CD4-positive, alpha-beta T cell treated with Interleukin-4 for 1 hour (primary cell): ENCODE results near the gene RHEB.
A peak's percentile ranks its signal among the peaks of the same experiment; 100 is the strongest.

Source experiments
- DNase-seq, 2 donors: peaks; one replicate each; pipeline ENCODE4 v3.0.0-alpha.2; 2020 to 2022

RHEB gene

GRCh38 chr7:151524845-151525244 is 5.2 kb upstream of the RHEB start:
- no peak for DNase-seq

GRCh38 chr7:151524331-151524730 is 4.6 kb upstream of the RHEB start:
- DNase-seq, result no peak

GRCh38 chr7:151520419-151521261 is 945 bp upstream of the RHEB start:
- DNase-seq, result peak; percentile 15 to 19

- DNase-seq, result peak; percentile 59 to 60
Observed at GRCh38 chr7:151518947-151519764, 539 bp downstream of the RHEB start.

GRCh38 chr7:151518105-151518946 is 1.4 kb downstream of the RHEB start:
- DNase-seq, result peak; percentile 39 to 47

- DNase-seq, result no peak
Observed at GRCh38 chr7:151517601-151518104, 2.0 kb downstream of the RHEB start.

GRCh38 chr7:151515276-151515565 is 4.5 kb downstream of the RHEB start:
- DNase-seq, result no peak

GRCh38 chr7:151514461-151515275 is 5.0 kb downstream of the RHEB start:
- DNase-seq, result no peak

- no peak for DNase-seq
Observed at GRCh38 chr7:151513133-151513532, 6.6 kb downstream of the RHEB start.

- DNase-seq, result no peak
Observed at GRCh38 chr7:151512353-151512752, 7.3 kb downstream of the RHEB start.

- no peak for DNase-seq
Observed at GRCh38 chr7:151511946-151512345, 7.7 kb downstream of the RHEB start.

- no peak for DNase-seq
Observed at GRCh38 chr7:151511270-151511669, 8.4 kb downstream of the RHEB start.

GRCh38 chr7:151509670-151510333 is 9.9 kb downstream of the RHEB start:
- no peak for DNase-seq

- DNase-seq, result no peak
Observed at GRCh38 chr7:151508991-151509390, 10.7 kb downstream of the RHEB start.

GRCh38 chr7:151507806-151508205 is 11.9 kb downstream of the RHEB start:
- DNase-seq, result no peak

GRCh38 chr7:151506901-151507382 is 12.8 kb downstream of the RHEB start:
- no peak for DNase-seq

- DNase-seq, result no peak
Observed at GRCh38 chr7:151505836-151506468, 13.7 kb downstream of the RHEB start.

- DNase-seq, result no peak
Observed at GRCh38 chr7:151505433-151505832, 14.3 kb downstream of the RHEB start.

- no peak for DNase-seq
Observed at GRCh38 chr7:151504715-151505326, 14.9 kb downstream of the RHEB start.
